ENCODE measurements around the gene GOLGA6C. TPM values are rescaled to one million over a fixed set of nuclear protein-coding genes. Genes with fewer than 3 reads are reported as not detected.

Gene GOLGA6C
- total RNA-seq, 3 donors from 2014 or later (not counting 1 experiment from before 2014, with no cell fraction given), result not detected

DNA sequence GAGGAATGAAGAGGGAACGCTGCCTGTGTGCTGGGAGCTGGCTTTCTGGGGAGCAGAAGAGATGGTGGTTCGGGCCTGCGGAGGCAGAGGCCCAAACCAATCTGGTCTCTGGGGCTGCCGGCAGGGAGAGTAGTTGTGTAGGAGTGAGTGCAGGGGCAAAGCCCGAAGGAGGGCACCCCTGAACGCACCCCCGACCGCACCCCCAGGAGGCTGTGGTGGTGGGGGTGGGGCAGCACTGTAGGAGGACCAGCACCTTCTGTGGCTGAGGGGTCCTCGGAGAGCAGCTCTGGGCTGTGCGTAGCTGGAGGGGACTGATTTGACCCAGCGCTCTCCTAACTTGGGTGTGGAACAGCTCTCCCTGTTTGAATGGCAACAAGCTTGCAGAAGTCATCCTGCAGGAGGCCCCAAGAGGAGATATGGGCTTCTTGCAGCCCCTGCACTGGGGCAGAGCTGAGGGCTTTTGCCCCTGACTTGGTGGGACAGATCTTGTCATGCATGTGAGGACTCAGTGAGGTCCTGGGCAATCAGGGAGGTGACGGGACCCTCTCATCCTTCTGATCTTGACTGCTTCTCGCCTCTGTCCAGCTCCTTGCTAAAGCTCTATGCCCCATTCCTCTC lies 30.4 kb upstream of the GOLGA6C start:
- H3K4me3 Mint-ChIP-seq, result no peak overlapping the region
- Histone ChIP-seq H3K4me3 (ENCODE audit: low read length) (no peak overlapping the region), H3K9me3 (ENCODE audit: control insufficient read depth, insufficient read depth, low read length) (no peaks in the 10 kb centered on the region), H3K4me1 (ENCODE audit: control insufficient read depth, insufficient read depth, low read length) (no peaks in the 10 kb centered on the region), H3K27me3 (ENCODE audit: control insufficient read depth, insufficient read depth, low read length) (no peaks in the 10 kb centered on the region), H3K36me3 (ENCODE audit: control insufficient read depth, insufficient read depth, low read length) (no peaks in the 10 kb centered on the region), H3K27ac (ENCODE audit: low read length) (no peak overlapping the region)
- DNase-seq (no peak), ATAC-seq (no peak)
- TF ChIP-seq, protein P1, sequence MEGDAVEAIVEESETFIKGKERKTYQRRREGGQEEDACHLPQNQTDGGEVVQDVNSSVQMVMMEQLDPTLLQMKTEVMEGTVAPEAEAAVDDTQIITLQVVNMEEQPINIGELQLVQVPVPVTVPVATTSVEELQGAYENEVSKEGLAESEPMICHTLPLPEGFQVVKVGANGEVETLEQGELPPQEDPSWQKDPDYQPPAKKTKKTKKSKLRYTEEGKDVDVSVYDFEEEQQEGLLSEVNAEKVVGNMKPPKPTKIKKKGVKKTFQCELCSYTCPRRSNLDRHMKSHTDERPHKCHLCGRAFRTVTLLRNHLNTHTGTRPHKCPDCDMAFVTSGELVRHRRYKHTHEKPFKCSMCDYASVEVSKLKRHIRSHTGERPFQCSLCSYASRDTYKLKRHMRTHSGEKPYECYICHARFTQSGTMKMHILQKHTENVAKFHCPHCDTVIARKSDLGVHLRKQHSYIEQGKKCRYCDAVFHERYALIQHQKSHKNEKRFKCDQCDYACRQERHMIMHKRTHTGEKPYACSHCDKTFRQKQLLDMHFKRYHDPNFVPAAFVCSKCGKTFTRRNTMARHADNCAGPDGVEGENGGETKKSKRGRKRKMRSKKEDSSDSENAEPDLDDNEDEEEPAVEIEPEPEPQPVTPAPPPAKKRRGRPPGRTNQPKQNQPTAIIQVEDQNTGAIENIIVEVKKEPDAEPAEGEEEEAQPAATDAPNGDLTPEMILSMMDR (IDR thresholded peaks at IDR 0.05), result no peak
- no peak overlapping the region for H3K27ac Mint-ChIP-seq
- no peaks in the 10 kb centered on the region for H3K36me3 Mint-ChIP-seq
- intact Hi-C loops (cut with micrococcal nuclease), result no loop called here
- H3K9me3 Mint-ChIP-seq, result no peaks in the 10 kb centered on the region
- 86% methylated on average over 10 of the region's 13 CpGs for WGBS (ENCODE audit: insufficient coverage)
- H3K4me1 Mint-ChIP-seq, result no peaks in the 10 kb centered on the region
- peaks cover 0 to 3% of the 10 kb centered on the region in 2 donors for H3K27me3 Mint-ChIP-seq (ENCODE audit: low read depth in 2 of 2)

DNA sequence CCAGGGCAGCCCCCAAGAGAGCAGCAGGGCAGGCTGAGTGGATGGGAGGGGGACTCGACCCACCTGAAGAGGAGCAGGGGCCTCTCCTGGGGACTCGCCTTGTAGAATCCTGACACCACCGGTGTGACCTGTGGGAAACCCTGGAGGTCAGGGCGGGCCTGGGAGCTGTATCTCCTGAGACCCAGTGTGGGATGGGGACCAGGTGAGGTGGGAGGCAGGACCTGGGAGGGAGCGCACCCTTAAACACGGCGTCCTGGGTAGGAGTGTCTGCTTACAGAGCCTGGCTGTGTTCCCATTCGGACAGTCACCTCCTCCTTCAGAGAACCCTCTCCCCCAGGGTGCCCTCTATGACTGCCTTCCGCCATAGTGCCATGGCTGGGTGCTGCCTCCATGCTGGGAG lies 29.3 kb upstream of the GOLGA6C start:
- intact Hi-C loops (cut with micrococcal nuclease), result no loop called here
- ATAC-seq, result no peak
- Mint-ChIP-seq H3K4me3 (no peak overlapping the region), H3K27me3 (ENCODE audit: low read depth in 2 of 2) (peaks cover 0 to 3% of the 10 kb centered on the region in 2 donors), H3K4me1 (no peaks in the 10 kb centered on the region), H3K27ac (no peak overlapping the region), H3K36me3 (no peaks in the 10 kb centered on the region), H3K9me3 (no peaks in the 10 kb centered on the region)
- no peak overlapping the region for H3K27ac ChIP-seq (ENCODE audit: low read length)
- WGBS (ENCODE audit: insufficient coverage), result 88% methylated on average over 8 of the region's 9 CpGs
- TF ChIP-seq, protein P1 (IDR thresholded peaks at IDR 0.05), result no peak
- no peak for DNase-seq
- H3K9me3 ChIP-seq (ENCODE audit: control insufficient read depth, insufficient read depth, low read length), result no peaks in the 10 kb centered on the region
- no peaks in the 10 kb centered on the region for H3K4me1 ChIP-seq (ENCODE audit: control insufficient read depth, insufficient read depth, low read length)
- H3K36me3 ChIP-seq (ENCODE audit: control insufficient read depth, insufficient read depth, low read length), result no peaks in the 10 kb centered on the region
- H3K27me3 ChIP-seq (ENCODE audit: control insufficient read depth, insufficient read depth, low read length), result no peaks in the 10 kb centered on the region
- H3K4me3 ChIP-seq (ENCODE audit: low read length), result no peak overlapping the region

DNA sequence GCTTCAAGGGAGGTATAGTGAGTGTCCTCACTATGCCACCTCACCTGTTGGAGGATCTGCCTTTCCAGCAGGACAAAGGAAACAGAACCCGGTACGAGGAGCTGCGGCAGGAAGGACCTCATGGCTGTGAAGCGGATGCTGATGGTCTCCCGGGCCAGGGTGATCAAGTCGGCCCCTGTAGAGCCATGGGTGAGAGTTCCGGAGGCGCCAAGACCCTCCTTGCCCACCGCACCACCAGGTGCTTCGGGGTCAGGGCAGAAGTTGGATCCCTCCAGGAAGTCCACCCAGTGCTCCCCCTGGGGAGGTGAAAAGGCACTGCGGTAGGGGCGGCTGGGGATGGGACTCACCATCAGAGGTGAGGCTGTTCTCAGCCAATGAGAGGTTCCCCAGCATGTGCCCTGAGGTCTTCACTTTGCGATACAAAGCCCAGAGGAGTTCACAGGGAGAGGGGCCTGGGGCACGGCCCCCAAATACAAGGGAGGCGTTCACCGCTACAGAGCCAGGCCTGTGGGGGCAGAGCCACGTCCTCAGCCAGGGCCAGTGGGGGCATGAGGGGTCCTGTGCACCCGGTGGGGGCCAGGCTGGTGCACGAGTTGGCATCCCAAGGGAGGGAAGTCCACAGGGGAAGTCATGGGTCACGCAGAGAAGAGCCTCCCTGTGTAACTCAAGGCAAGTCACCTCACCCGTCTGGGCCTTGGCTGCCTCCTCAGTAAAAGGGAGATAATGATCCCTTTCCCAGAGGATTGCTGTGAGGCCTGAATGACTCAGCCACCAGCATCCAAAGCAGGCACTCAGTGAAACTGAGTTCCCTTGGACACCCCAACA lies 28.7 kb upstream of the GOLGA6C start:
- 88% methylated on average over 21 of the region's 21 CpGs for WGBS (ENCODE audit: insufficient coverage)
- no peak overlapping the region for H3K27ac ChIP-seq (ENCODE audit: low read length)
- TF ChIP-seq, protein P1 (IDR thresholded peaks at IDR 0.05), result no peak
- intact Hi-C loops (cut with micrococcal nuclease), result no loop called here
- no peaks in the 10 kb centered on the region for H3K9me3 Mint-ChIP-seq
- H3K27me3 Mint-ChIP-seq (ENCODE audit: low read depth in 2 of 2), result peaks cover 0 to 3% of the 10 kb centered on the region in 2 donors
- DNase-seq (no peak), ATAC-seq (no peak)
- H3K27ac Mint-ChIP-seq, result no peak overlapping the region
- H3K36me3 ChIP-seq (ENCODE audit: control insufficient read depth, insufficient read depth, low read length), result no peaks in the 10 kb centered on the region
- H3K4me3 Mint-ChIP-seq, result no peak overlapping the region
- H3K4me1 Mint-ChIP-seq, result no peaks in the 10 kb centered on the region
- no peaks in the 10 kb centered on the region for H3K4me1 ChIP-seq (ENCODE audit: control insufficient read depth, insufficient read depth, low read length)
- H3K9me3 ChIP-seq (ENCODE audit: control insufficient read depth, insufficient read depth, low read length), result no peaks in the 10 kb centered on the region
- H3K27me3 ChIP-seq (ENCODE audit: control insufficient read depth, insufficient read depth, low read length), result no peaks in the 10 kb centered on the region
- H3K4me3 ChIP-seq (ENCODE audit: low read length), result no peak overlapping the region
- no peaks in the 10 kb centered on the region for H3K36me3 Mint-ChIP-seq

All from natural killer cell (primary cell).